ENCODE data around the gene GLP2R. TPM values are rescaled to one million over a fixed set of nuclear protein-coding genes. Genes with fewer than 3 reads are reported as not detected.
A peak's percentile ranks its signal among the peaks of the same experiment; 100 is the strongest.

GLP2R gene
- polyA plus RNA-seq, 4 donors: 0.67 to 3.5 (median 3.2) TPM

GRCh38 chr17:9830711-9831110 is 5.0 kb downstream of the GLP2R start:
- no peak for DNase-seq
- 68 to 82% (median 69%) methylated on average over 2 of the region's 2 CpGs for WGBS, 3 donors
- no peak overlapping the region for H3K27ac ChIP-seq (ENCODE audit: low read depth in 1 of 3, low read length in 2 of 3)
- no peak overlapping the region for H3K4me3 ChIP-seq (ENCODE audit: low read depth in 1 of 3, low read length in 3 of 3)
- H3K36me3 ChIP-seq (ENCODE audit: control insufficient read depth in 3 of 3, insufficient read depth in 2 of 3, low read depth in 1 of 3, low read length in 3 of 3): no peaks in the 10 kb centered on the region
- no peak for FAIRE-seq
- no peaks in the 10 kb centered on the region for H3K9me3 ChIP-seq (ENCODE audit: control insufficient read depth in 2 of 2, insufficient read depth in 1 of 2, low read depth in 1 of 2, low read length in 1 of 2)
- H3K27me3 ChIP-seq (ENCODE audit: control insufficient read depth in 3 of 3, insufficient read depth in 3 of 3, low read length in 3 of 3): no peaks in the 10 kb centered on the region
- no peaks in the 10 kb centered on the region for H3K4me1 ChIP-seq (ENCODE audit: control insufficient read depth in 3 of 3, insufficient read depth in 2 of 3, low read depth in 1 of 3, low read length in 2 of 3)

- FAIRE-seq (no peak), DNase-seq (no peak)
- WGBS, 3 donors: 84 to 93% (median 88%) methylated on average over 4 of the region's 4 CpGs
- Histone ChIP-seq H3K4me3 (ENCODE audit: low read depth in 1 of 3, low read length in 3 of 3) (no peak overlapping the region), H3K27ac (ENCODE audit: low read depth in 1 of 3, low read length in 2 of 3) (no peak overlapping the region), H3K27me3 (ENCODE audit: control insufficient read depth in 3 of 3, insufficient read depth in 3 of 3, low read length in 3 of 3) (no peaks in the 10 kb centered on the region), H3K36me3 (ENCODE audit: control insufficient read depth in 3 of 3, insufficient read depth in 2 of 3, low read depth in 1 of 3, low read length in 3 of 3) (no peaks in the 10 kb centered on the region), H3K9me3 (ENCODE audit: control insufficient read depth in 2 of 2, insufficient read depth in 1 of 2, low read depth in 1 of 2, low read length in 1 of 2) (no peaks in the 10 kb centered on the region), H3K4me1 (ENCODE audit: control insufficient read depth in 3 of 3, insufficient read depth in 2 of 3, low read depth in 1 of 3, low read length in 2 of 3) (no peaks in the 10 kb centered on the region)
Measured at GRCh38 chr17:9833922-9834321, 8.2 kb downstream of the GLP2R start.

GRCh38 chr17:9837551-9838471 is 12.1 kb downstream of the GLP2R start:
- no peaks in the 10 kb centered on the region for H3K9me3 ChIP-seq (ENCODE audit: control insufficient read depth in 2 of 2, insufficient read depth in 1 of 2, low read depth in 1 of 2, low read length in 1 of 2)
- DNase-seq (peak in 1 of 2 donors; percentile 2), FAIRE-seq (no peak)
- H3K27ac ChIP-seq (ENCODE audit: low read depth in 1 of 3, low read length in 2 of 3): peak overlapping the region in 1 of 3 donors; percentile 69
- no peaks in the 10 kb centered on the region for H3K27me3 ChIP-seq (ENCODE audit: control insufficient read depth in 3 of 3, insufficient read depth in 3 of 3, low read length in 3 of 3)
- H3K4me1 ChIP-seq (ENCODE audit: control insufficient read depth in 3 of 3, insufficient read depth in 2 of 3, low read depth in 1 of 3, low read length in 2 of 3): peaks cover 0 to 3% (median 0%) of the 10 kb centered on the region in 3 donors
- H3K36me3 ChIP-seq (ENCODE audit: control insufficient read depth in 3 of 3, insufficient read depth in 2 of 3, low read depth in 1 of 3, low read length in 3 of 3): no peaks in the 10 kb centered on the region
- no peak overlapping the region for H3K4me3 ChIP-seq (ENCODE audit: low read depth in 1 of 3, low read length in 3 of 3)
- 60 to 69% (median 67%) methylated on average over 11 of the region's 11 CpGs for WGBS, 3 donors

- Histone ChIP-seq H3K27ac (ENCODE audit: low read depth in 1 of 3, low read length in 2 of 3) (no peak overlapping the region), H3K36me3 (ENCODE audit: control insufficient read depth in 3 of 3, insufficient read depth in 2 of 3, low read depth in 1 of 3, low read length in 3 of 3) (no peaks in the 10 kb centered on the region), H3K4me3 (ENCODE audit: low read depth in 1 of 3, low read length in 3 of 3) (no peak overlapping the region), H3K9me3 (ENCODE audit: control insufficient read depth in 2 of 2, insufficient read depth in 1 of 2, low read depth in 1 of 2, low read length in 1 of 2) (no peaks in the 10 kb centered on the region), H3K27me3 (ENCODE audit: control insufficient read depth in 3 of 3, insufficient read depth in 3 of 3, low read length in 3 of 3) (no peaks in the 10 kb centered on the region), H3K4me1 (ENCODE audit: control insufficient read depth in 3 of 3, insufficient read depth in 2 of 3, low read depth in 1 of 3, low read length in 2 of 3) (peaks cover 0 to 5% (median 0%) of the 10 kb centered on the region in 3 donors)
- DNase-seq: no peak
- 38 to 58% (median 40%) methylated on average over 4 of the region's 4 CpGs for WGBS, 3 donors
- FAIRE-seq: no peak
Measured at GRCh38 chr17:9839433-9839832, 13.7 kb downstream of the GLP2R start.

- Histone ChIP-seq H3K36me3 (ENCODE audit: control insufficient read depth in 3 of 3, insufficient read depth in 2 of 3, low read depth in 1 of 3, low read length in 3 of 3) (no peaks in the 10 kb centered on the region), H3K27ac (ENCODE audit: low read depth in 1 of 3, low read length in 2 of 3) (peak overlapping the region in 1 of 3 donors; percentile 78), H3K27me3 (ENCODE audit: control insufficient read depth in 3 of 3, insufficient read depth in 3 of 3, low read length in 3 of 3) (no peaks in the 10 kb centered on the region), H3K9me3 (ENCODE audit: control insufficient read depth in 2 of 2, insufficient read depth in 1 of 2, low read depth in 1 of 2, low read length in 1 of 2) (no peaks in the 10 kb centered on the region), H3K4me1 (ENCODE audit: control insufficient read depth in 3 of 3, insufficient read depth in 2 of 3, low read depth in 1 of 3, low read length in 2 of 3) (peaks cover 0 to 5% (median 0%) of the 10 kb centered on the region in 3 donors), H3K4me3 (ENCODE audit: low read depth in 1 of 3, low read length in 3 of 3) (no peak overlapping the region)
- WGBS, 3 donors: 50 to 66% (median 58%) methylated on average over 14 of the region's 14 CpGs
- FAIRE-seq: no peak
- peak; percentile 7 to 11 for DNase-seq
Measured at GRCh38 chr17:9842057-9842758, 16.5 kb downstream of the GLP2R start.

- 63 to 77% (median 67%) methylated on average over 14 of the region's 14 CpGs for WGBS, 3 donors
- Histone ChIP-seq H3K4me3 (ENCODE audit: low read depth in 1 of 3, low read length in 3 of 3) (no peak overlapping the region), H3K27ac (ENCODE audit: low read depth in 1 of 3, low read length in 2 of 3) (peak overlapping the region in 1 of 3 donors; percentile 40), H3K9me3 (ENCODE audit: control insufficient read depth in 2 of 2, insufficient read depth in 1 of 2, low read depth in 1 of 2, low read length in 1 of 2) (no peaks in the 10 kb centered on the region), H3K36me3 (ENCODE audit: control insufficient read depth in 3 of 3, insufficient read depth in 2 of 3, low read depth in 1 of 3, low read length in 3 of 3) (no peaks in the 10 kb centered on the region), H3K4me1 (ENCODE audit: control insufficient read depth in 3 of 3, insufficient read depth in 2 of 3, low read depth in 1 of 3, low read length in 2 of 3) (peaks cover 0 to 5% (median 0%) of the 10 kb centered on the region in 3 donors), H3K27me3 (ENCODE audit: control insufficient read depth in 3 of 3, insufficient read depth in 3 of 3, low read length in 3 of 3) (no peaks in the 10 kb centered on the region)
- DNase-seq (no peak), FAIRE-seq (no peak)
Measured at GRCh38 chr17:9843152-9844010, 17.7 kb downstream of the GLP2R start.

GRCh38 chr17:9844153-9844552 is 18.4 kb downstream of the GLP2R start:
- no peak for FAIRE-seq
- 65 to 81% (median 78%) methylated on average over 8 of the region's 8 CpGs for WGBS, 3 donors

GRCh38 chr17:9845306-9845705 is 19.6 kb downstream of the GLP2R start:
- WGBS, 3 donors: 78 to 90% (median 80%) methylated on average over 4 of the region's 4 CpGs
- H3K4me3 ChIP-seq (ENCODE audit: low read depth in 1 of 3, low read length in 3 of 3): no peak overlapping the region
- FAIRE-seq: no peak
- H3K27ac ChIP-seq (ENCODE audit: low read depth in 1 of 3, low read length in 2 of 3): no peak overlapping the region
- H3K36me3 ChIP-seq (ENCODE audit: control insufficient read depth in 3 of 3, insufficient read depth in 2 of 3, low read depth in 1 of 3, low read length in 3 of 3): no peaks in the 10 kb centered on the region
- no peaks in the 10 kb centered on the region for H3K9me3 ChIP-seq (ENCODE audit: control insufficient read depth in 2 of 2, insufficient read depth in 1 of 2, low read depth in 1 of 2, low read length in 1 of 2)
- H3K27me3 ChIP-seq (ENCODE audit: control insufficient read depth in 3 of 3, insufficient read depth in 3 of 3, low read length in 3 of 3): no peaks in the 10 kb centered on the region
- peaks cover 0 to 5% (median 0%) of the 10 kb centered on the region in 3 donors for H3K4me1 ChIP-seq (ENCODE audit: control insufficient read depth in 3 of 3, insufficient read depth in 2 of 3, low read depth in 1 of 3, low read length in 2 of 3)
- no peak for DNase-seq

More at GRCh38 chr17:9844153-9844552, 18.4 kb downstream of the GLP2R start:
- Histone ChIP-seq H3K9me3 (ENCODE audit: control insufficient read depth in 2 of 2, insufficient read depth in 1 of 2, low read depth in 1 of 2, low read length in 1 of 2) (no peaks in the 10 kb centered on the region), H3K36me3 (ENCODE audit: control insufficient read depth in 3 of 3, insufficient read depth in 2 of 3, low read depth in 1 of 3, low read length in 3 of 3) (no peaks in the 10 kb centered on the region), H3K4me1 (ENCODE audit: control insufficient read depth in 3 of 3, insufficient read depth in 2 of 3, low read depth in 1 of 3, low read length in 2 of 3) (peaks cover 0 to 5% (median 0%) of the 10 kb centered on the region in 3 donors), H3K27me3 (ENCODE audit: control insufficient read depth in 3 of 3, insufficient read depth in 3 of 3, low read length in 3 of 3) (no peaks in the 10 kb centered on the region), H3K27ac (ENCODE audit: low read depth in 1 of 3, low read length in 2 of 3) (no peak overlapping the region), H3K4me3 (ENCODE audit: low read depth in 1 of 3, low read length in 3 of 3) (no peak overlapping the region)
- DNase-seq: no peak
